CD4-positive, alpha-beta T cell treated with Interleukin-12 subunit alpha and Interleukin-12 subunit beta, for 1 hour (primary cell): ENCODE data around the gene TIMM10.
"Not testable (repeated sequence)": the region's sequence is repeated elsewhere in the genome, so short reads cannot be mapped to it uniquely, and the experiment has no call there.

Experiments
- DNase-seq: peaks from one replicate; pipeline ENCODE4 v3.0.0-alpha.2; 2020

The TIMM10 gene

GRCh38 chr11:57541169-57541568 is 10.6 kb upstream of the TIMM10 start:
- DNase-seq, result no peak

DNA sequence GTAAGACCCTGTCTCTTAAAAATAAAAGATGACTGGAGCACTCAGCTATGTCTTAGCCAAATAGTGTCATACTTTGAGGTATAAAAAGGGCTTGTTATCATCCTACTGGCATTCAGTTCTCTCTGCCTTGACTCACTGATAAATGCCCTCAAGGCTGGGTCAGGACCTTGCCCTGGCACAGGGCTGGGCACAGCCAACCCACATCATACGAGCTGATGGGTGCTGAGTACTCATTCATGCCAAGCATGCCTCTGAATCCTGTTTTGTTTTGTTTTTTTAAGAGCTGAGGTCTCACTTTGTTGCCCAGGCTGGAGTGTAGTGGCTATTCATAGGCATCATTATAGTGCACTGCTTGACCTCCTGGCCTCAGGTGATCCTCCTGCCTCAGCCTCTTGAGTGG is 8.8 kb upstream of the TIMM10 start:
- no peak for DNase-seq

- DNase-seq, result no peak
These were observed 6.5 kb upstream of the TIMM10 start, which contains the start of gene SMTNL1 for GRCh38 chr11:57536947-57537619. SMTNL1 (plus strand) TSS chr11:57537595; CDS start chr11:57542643, 5,048 bp downstream.

GRCh38 chr11:57534449-57534848 is 3.9 kb upstream of the TIMM10 start:
- DNase-seq, result not testable (repeated sequence)

DNA sequence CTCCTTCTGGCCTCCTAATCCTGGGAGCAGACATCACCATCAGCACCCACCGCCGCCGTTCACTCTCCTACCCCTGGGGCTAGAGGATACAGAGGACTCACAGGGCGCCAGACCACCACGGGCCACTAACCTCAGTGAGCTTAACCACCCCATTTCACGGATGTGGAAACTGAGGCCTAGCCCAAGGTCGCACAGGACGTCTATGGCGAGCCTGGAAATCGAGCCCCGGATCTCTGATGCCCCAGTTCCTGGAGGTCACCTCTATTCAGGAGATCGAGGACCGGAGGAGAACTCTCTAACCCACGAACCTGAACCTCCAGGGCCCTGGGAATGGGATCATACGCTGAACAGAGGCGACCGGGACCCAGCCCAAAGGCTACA is 349 bp downstream of the TIMM10 start:
- DNase-seq, result no peak

- no peak for DNase-seq
These were observed 1.5 kb downstream of the TIMM10 start for GRCh38 chr11:57529012-57529411.

DNA sequence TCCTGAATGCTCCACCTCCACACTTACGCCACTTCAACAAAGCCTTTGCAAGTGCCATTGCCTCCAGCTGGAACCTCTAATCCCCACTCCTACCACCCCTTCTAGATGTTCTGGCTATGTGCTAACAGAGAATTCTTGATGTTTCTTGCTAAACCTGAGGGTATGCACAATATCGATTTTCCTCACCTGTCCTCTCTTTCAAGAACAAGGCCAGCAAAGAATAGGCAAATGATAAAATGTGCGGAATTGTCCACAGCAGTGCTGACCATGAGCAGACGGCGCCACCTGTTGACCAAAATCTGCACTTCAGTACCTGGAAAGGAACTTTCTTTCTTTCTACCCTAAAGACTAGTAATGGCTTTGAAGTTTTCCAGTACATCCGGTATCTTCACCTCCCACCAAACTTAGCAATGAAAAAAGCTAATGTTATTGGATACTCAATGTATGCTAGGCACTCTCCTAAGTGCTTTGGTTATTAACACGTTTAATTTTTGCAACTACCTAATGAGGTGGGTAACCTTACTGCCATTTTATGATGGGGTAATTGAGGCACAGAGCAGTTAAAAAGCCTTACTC is 3.4 kb downstream of the TIMM10 start:
- peak; percentile 74 for DNase-seq

DNA sequence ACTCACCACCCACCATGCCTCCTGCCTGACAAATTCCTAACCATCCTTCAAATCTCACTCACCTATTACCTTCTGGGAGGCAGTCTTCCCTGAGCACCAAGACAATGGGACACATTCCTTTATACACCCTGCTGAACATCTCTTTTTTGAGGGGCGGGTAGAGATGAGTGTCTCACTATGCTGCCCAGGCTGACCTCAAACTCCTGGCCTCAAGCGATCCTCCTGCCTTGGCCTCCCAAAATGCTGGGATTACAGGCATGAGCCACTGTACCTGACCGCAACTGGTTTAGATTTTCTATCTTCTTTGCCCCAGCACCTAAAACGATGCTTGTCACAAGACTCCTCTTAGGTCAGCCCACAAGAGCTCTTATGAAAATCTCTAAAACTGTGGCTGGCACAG is 7.1 kb downstream of the TIMM10 start:
- no peak for DNase-seq

DNA sequence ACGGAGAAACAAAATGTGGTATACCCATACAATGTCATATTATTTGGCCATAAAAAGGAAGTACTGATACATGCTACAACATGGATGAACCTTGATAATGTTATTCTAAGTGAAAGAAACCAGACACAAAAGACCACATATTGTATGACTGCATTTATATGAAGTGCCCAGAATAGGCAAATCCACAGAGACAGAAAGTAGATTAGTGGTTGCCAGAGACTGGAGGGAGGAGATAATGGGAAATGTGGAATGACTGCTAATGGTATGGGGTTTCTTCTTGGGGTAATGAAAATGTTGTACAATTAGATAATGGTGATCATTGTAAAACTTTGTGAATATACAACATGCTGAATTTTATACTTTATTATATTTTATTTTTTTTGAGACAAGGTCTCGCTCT is 9.4 kb downstream of the TIMM10 start:
- DNase-seq, result no peak

GRCh38 chr11:57516061-57516443 is 14.5 kb downstream of the TIMM10 start:
- no peak for DNase-seq

- DNase-seq, result peak; percentile 19
These were observed 15.1 kb downstream of the TIMM10 start, which contains the start of gene SLC43A1 for GRCh38 chr11:57515332-57516060. SLC43A1 (minus strand) TSS chr11:57515702; CDS start chr11:57514111, 1,591 bp downstream.

DNA sequence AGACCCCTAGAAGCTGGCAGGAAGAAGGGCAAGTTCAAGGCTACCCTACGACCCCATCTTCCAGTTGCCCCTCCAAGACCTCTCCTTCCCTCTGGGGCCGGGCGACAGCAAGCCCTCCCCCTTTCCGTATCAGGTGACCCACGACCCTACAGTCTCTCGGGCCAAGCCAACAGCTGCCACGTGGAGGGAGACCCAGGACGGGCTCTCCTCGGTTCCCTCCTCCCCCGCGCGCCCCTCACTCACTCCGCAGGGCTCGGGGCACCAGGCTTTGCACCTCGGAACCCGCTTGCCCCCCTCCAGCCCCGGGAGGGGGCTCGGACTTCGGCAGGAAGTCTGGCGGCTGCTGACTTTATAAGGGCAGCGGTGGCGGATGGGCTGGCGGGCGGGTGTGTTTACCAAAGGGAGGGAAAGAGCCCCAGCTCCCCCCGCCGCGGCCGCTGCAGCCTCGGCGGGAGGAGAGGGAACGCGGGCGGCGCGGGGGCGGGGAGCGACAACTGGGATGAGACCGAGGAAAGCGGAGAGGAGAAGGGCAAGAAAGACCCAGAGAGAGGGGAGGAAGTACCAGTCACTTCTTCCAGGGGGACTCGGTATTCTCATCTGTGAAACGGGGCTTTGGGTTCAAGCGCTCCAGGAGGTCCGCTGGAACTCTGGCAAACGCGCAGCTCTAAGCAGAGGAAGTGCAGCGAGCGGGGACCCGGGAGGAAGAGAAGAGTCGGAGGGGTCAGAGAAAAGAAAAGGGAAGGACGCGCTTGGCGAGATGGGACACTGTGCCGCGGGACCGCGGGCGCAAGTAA is 15.8 kb downstream of the TIMM10 start:
- peak; percentile 45 for DNase-seq

DNA sequence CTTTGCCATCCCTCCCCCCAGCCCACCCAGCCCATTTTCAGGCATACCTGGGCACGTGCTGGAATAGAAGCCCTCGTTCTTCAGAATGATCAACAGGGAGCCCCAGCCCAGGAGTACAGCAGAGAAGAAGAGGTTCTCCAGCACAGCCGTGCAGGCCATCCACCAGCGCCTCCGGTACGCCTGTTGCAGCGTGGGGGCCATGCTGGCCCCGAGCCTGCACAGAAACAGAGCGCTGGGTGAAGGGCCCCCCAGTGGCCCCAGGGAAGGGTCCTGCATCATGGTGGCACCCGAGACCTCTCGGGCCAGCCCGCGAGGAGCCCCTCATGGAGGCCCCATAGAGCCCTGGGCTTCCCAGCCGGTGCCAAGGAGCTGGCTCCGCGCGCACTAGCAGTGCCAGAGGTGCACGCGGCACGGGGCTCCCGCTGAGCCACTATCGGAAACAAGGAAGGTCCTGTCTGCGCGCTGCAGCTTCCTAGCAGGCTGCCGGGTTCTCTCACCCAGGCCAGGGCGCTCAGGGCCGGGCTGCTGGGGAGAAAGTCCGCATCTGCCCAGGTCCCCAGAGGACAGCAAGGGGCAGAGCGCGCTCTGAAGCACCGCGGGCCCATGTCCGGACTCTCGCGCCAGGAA is 16.5 kb downstream of the TIMM10 start:
- DNase-seq, result peak; percentile 6

DNA sequence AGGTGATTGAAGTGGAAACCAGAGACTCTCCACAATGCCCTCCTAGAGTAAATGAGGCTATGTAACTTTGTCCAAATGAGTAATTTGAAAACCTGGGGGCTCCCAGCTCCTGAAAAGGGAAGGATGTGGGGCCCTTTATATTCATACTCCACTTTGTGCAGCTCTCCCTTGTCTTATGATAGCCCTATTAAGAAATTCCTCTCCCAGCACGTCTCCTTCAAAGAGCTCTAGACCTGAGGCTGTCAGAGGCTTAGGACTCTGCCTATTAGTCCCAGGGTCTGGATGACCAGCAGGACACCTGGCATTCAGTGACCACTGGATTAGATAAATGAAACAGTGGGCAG is 17.1 kb downstream of the TIMM10 start:
- no peak for DNase-seq

DNA sequence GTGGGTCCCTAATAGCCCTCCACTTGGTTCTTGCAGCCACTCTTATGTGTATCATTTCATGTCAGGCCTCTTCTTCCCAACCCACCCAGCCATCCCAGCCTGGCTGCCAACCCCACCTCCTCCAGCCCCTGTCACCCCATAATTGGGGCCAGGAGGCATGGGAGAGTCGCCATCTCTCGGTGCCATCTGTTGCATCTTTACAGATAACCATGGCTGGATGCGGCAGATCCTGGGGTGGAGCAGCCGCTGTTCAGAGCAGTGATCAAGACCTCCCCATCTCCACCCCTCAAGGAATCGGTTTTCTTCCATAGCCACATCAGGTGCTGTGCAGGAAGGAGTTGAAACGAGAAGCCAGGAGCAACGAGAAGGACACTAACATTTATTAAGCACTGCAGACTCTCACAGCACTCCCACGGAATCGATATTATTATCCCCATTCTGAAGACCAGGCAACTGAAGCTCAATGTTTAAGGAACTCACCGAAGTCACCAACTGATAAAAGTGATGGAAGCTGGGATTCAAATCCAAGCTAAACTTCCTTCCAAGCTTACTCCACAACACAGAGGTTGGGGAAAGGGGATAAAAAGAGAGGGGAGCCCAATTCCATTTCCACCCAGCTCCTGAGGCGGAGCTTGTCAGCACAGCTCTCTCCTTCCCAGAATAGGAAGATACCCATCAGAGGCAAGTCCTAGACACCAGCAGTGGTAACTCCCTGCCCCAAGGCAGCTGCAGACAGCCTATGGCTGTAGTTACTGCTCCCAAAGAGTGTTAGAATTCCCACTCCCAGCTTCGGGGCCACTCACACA is 17.7 kb downstream of the TIMM10 start:
- DNase-seq, result no peak

- DNase-seq, result no peak
These were observed 18.7 kb downstream of the TIMM10 start for GRCh38 chr11:57511741-57512430.

DNA sequence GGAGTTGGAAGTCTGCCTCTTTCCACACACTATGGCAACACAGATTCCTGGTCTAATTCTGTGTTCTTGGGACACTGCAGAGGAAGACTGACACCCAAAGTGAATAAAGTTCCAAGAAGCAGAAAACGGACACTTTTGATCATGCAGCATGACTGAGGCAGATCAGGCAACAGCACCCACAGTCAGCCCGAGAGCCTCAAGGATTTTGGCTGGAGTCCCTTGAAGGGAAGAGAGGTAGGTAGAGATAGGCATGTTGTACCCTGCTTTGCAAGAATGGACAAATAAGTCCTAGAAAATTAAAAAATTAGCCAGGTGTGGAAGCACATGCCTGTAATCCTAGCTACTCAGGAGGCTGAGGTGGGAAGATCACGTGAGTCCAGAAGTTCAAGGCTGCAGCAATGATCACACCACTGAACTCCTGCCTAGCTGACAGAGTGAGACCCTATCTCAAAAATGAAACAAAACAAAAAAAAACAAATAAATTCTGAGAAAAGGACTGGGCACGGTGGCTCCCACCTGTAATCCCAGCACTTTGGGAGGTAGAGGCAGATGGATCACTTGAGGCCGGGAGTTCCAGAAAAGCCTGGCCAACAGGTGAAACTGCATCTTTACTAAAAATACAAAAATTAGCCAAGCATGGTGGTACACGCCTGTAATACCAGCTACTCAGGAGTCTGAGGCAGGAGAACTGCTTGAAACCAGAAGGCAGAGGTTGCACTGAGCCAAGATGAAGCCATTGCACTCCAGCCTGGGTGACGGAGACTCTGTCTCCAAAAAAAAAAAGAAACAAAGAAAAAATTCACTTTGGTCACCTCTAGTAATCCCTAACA is 22.0 kb downstream of the TIMM10 start:
- DNase-seq, result no peak

DNA sequence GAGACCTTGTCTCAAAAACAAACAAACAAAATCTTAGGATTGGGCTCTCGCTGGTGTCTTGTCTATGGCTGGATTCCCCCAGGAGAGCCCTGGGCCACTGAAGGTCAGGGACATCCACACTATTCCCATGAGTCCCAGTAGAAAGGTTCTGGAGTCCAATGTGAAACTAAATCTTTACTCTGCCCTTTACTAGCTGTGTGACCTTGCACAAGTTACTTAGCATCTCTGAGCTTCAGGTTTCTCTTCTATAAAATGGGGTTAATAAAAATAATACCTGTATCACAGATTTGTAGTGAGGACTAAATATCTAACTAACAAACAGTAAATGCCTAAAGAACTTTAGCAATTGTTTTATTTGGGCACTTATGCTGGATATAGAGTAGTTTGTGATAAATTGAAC is 24.0 kb downstream of the TIMM10 start:
- DNase-seq, result no peak

GRCh38 chr11:57504511-57504910 is 26.0 kb downstream of the TIMM10 start:
- no peak for DNase-seq

GRCh38 chr11:57502870-57503269 is 27.7 kb downstream of the TIMM10 start:
- no peak for DNase-seq
